ENCODE data around the gene CLIC6.

DNA sequence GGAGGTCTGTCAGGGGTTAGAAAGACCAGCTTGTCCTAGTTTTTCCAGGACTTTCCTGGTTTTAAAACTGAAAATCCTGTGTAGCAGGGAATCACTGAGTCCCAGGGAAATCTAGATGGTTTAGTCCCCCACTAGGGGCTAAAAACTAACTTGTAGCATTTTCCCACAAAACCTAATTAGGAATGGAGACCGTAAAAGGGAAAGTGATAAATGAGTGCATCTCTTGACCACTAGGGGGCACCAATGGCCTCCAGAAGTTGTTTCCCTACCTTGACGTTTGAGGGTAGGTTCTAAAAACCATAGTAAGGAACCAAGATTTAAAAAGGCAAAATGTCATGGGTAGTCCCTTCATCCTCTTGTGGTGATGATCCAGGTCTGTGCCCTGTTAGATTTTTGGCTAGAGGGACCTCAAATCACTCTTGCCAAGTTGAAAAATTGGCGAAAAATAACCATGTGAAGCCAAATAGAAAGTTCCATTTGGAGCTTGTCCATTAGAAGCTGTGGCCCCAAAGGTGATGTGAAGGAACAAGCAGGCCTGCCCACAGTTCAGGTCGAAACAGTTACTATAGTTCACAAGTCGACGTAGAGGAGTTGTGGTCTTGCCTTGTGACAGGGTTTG, 24.5 kb downstream of the CLIC6 start:
- TF ChIP-seq, protein P1, sequence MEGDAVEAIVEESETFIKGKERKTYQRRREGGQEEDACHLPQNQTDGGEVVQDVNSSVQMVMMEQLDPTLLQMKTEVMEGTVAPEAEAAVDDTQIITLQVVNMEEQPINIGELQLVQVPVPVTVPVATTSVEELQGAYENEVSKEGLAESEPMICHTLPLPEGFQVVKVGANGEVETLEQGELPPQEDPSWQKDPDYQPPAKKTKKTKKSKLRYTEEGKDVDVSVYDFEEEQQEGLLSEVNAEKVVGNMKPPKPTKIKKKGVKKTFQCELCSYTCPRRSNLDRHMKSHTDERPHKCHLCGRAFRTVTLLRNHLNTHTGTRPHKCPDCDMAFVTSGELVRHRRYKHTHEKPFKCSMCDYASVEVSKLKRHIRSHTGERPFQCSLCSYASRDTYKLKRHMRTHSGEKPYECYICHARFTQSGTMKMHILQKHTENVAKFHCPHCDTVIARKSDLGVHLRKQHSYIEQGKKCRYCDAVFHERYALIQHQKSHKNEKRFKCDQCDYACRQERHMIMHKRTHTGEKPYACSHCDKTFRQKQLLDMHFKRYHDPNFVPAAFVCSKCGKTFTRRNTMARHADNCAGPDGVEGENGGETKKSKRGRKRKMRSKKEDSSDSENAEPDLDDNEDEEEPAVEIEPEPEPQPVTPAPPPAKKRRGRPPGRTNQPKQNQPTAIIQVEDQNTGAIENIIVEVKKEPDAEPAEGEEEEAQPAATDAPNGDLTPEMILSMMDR (conservative IDR thresholded peaks at IDR 0.05; ENCODE audit: low read length) = peak; percentile 89
- TF ChIP-seq EZH2phosphoT487 (IDR thresholded peaks at IDR 0.05; ENCODE audit: borderline replicate concordance, low read depth, low read length) = no peak

Data from OCI-LY7 (cell line).